ENCODE results near the gene FNDC3B. TPM values are rescaled to one million over a fixed set of nuclear protein-coding genes. Genes with fewer than 3 reads are reported as not detected.

Gene FNDC3B
- total and polyA plus RNA-seq, 9 of the 15 experiments (the other 6 are each of a cell fraction or from before 2014, with no cell fraction given): 7.0 to 35.8 (median 16.2) TPM

DNA sequence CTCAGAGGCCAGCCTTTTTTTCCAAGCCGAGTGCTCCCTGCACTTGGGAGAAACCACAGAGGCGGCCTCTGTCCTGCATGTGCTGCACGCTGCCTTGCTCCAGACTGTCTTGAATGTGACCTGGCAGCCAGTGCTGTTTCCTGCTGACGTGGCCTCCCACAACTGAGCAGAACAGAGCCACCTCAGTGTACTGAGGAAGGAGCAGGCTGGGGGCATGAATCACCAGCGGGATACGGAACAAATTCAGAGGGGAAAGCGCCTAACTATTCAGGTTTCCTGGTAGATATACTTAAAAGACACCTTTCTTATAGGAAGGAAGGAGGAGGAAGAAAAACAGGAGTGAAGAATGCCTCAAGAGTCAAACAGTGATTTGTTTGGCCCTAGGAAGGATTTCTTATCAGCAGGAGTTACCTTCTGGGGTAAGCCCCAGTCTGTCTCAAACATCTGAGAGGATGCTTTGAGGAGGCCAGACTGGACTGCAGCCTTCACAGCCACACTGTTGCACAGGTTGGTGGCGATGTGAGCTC is 114.0 kb downstream of the FNDC3B start (continued):
- TF ChIP-seq, protein P1, sequence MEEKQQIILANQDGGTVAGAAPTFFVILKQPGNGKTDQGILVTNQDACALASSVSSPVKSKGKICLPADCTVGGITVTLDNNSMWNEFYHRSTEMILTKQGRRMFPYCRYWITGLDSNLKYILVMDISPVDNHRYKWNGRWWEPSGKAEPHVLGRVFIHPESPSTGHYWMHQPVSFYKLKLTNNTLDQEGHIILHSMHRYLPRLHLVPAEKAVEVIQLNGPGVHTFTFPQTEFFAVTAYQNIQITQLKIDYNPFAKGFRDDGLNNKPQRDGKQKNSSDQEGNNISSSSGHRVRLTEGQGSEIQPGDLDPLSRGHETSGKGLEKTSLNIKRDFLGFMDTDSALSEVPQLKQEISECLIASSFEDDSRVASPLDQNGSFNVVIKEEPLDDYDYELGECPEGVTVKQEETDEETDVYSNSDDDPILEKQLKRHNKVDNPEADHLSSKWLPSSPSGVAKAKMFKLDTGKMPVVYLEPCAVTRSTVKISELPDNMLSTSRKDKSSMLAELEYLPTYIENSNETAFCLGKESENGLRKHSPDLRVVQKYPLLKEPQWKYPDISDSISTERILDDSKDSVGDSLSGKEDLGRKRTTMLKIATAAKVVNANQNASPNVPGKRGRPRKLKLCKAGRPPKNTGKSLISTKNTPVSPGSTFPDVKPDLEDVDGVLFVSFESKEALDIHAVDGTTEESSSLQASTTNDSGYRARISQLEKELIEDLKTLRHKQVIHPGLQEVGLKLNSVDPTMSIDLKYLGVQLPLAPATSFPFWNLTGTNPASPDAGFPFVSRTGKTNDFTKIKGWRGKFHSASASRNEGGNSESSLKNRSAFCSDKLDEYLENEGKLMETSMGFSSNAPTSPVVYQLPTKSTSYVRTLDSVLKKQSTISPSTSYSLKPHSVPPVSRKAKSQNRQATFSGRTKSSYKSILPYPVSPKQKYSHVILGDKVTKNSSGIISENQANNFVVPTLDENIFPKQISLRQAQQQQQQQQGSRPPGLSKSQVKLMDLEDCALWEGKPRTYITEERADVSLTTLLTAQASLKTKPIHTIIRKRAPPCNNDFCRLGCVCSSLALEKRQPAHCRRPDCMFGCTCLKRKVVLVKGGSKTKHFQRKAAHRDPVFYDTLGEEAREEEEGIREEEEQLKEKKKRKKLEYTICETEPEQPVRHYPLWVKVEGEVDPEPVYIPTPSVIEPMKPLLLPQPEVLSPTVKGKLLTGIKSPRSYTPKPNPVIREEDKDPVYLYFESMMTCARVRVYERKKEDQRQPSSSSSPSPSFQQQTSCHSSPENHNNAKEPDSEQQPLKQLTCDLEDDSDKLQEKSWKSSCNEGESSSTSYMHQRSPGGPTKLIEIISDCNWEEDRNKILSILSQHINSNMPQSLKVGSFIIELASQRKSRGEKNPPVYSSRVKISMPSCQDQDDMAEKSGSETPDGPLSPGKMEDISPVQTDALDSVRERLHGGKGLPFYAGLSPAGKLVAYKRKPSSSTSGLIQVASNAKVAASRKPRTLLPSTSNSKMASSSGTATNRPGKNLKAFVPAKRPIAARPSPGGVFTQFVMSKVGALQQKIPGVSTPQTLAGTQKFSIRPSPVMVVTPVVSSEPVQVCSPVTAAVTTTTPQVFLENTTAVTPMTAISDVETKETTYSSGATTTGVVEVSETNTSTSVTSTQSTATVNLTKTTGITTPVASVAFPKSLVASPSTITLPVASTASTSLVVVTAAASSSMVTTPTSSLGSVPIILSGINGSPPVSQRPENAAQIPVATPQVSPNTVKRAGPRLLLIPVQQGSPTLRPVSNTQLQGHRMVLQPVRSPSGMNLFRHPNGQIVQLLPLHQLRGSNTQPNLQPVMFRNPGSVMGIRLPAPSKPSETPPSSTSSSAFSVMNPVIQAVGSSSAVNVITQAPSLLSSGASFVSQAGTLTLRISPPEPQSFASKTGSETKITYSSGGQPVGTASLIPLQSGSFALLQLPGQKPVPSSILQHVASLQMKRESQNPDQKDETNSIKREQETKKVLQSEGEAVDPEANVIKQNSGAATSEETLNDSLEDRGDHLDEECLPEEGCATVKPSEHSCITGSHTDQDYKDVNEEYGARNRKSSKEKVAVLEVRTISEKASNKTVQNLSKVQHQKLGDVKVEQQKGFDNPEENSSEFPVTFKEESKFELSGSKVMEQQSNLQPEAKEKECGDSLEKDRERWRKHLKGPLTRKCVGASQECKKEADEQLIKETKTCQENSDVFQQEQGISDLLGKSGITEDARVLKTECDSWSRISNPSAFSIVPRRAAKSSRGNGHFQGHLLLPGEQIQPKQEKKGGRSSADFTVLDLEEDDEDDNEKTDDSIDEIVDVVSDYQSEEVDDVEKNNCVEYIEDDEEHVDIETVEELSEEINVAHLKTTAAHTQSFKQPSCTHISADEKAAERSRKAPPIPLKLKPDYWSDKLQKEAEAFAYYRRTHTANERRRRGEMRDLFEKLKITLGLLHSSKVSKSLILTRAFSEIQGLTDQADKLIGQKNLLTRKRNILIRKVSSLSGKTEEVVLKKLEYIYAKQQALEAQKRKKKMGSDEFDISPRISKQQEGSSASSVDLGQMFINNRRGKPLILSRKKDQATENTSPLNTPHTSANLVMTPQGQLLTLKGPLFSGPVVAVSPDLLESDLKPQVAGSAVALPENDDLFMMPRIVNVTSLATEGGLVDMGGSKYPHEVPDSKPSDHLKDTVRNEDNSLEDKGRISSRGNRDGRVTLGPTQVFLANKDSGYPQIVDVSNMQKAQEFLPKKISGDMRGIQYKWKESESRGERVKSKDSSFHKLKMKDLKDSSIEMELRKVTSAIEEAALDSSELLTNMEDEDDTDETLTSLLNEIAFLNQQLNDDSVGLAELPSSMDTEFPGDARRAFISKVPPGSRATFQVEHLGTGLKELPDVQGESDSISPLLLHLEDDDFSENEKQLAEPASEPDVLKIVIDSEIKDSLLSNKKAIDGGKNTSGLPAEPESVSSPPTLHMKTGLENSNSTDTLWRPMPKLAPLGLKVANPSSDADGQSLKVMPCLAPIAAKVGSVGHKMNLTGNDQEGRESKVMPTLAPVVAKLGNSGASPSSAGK (IDR thresholded peaks at IDR 0.05): peak; percentile 35; the same call in 1 of the 2 replicates
- TF ChIP-seq ZNF263 (CRISPR knock-in tag; IDR thresholded peaks at IDR 0.05; ENCODE audit: borderline replicate concordance) (peak; percentile 53; the same call in 1 of the 2 replicates), HDAC8 (tag; IDR thresholded peaks at IDR 0.05) (no peak), SP2 (IDR thresholded peaks at IDR 0.05; ENCODE audit: extremely low read depth, low read depth, low read length, poor library complexity, severe bottlenecking) (no peak), ZNF668 (CRISPR knock-in tag; IDR thresholded peaks at IDR 0.05) (no peak), TCF7 (IDR thresholded peaks at IDR 0.05; ENCODE audit: borderline replicate concordance) (no peak), ZNF316 (IDR thresholded peaks at IDR 0.05) (0 out of 2 replicates have a peak, but pooled peaks have one; percentile 3), TRIM24 (IDR thresholded peaks at IDR 0.05) (no peak)
- TF ChIP-seq, protein P2, sequence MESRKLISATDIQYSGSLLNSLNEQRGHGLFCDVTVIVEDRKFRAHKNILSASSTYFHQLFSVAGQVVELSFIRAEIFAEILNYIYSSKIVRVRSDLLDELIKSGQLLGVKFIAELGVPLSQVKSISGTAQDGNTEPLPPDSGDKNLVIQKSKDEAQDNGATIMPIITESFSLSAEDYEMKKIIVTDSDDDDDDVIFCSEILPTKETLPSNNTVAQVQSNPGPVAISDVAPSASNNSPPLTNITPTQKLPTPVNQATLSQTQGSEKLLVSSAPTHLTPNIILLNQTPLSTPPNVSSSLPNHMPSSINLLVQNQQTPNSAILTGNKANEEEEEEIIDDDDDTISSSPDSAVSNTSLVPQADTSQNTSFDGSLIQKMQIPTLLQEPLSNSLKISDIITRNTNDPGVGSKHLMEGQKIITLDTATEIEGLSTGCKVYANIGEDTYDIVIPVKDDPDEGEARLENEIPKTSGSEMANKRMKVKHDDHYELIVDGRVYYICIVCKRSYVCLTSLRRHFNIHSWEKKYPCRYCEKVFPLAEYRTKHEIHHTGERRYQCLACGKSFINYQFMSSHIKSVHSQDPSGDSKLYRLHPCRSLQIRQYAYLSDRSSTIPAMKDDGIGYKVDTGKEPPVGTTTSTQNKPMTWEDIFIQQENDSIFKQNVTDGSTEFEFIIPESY (CRISPR knock-in tag; IDR thresholded peaks at IDR 0.05): no peak; the same call in 1 of the 2 replicates
- TF ChIP-seq, protein P3, sequence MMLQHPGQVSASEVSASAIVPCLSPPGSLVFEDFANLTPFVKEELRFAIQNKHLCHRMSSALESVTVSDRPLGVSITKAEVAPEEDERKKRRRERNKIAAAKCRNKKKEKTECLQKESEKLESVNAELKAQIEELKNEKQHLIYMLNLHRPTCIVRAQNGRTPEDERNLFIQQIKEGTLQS (IDR thresholded peaks at IDR 0.05): 0 out of 2 replicates have a peak, but pooled peaks have one; percentile 22
- TF ChIP-seq, protein P3 (CRISPR knock-in tag; conservative IDR thresholded peaks at IDR 0.05): no peak
- TF ChIP-seq, protein P4, sequence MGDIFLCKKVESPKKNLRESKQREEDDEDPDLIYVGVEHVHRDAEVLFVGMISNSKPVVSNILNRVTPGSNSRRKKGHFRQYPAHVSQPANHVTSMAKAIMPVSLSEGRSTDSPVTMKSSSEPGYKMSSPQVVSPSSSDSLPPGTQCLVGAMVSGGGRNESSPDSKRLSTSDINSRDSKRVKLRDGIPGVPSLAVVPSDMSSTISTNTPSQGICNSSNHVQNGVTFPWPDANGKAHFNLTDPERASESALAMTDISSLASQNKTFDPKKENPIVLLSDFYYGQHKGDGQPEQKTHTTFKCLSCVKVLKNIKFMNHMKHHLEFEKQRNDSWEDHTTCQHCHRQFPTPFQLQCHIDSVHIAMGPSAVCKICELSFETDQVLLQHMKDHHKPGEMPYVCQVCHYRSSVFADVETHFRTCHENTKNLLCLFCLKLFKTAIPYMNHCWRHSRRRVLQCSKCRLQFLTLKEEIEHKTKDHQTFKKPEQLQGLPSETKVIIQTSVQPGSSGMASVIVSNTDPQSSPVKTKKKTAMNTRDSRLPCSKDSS (IDR thresholded peaks at IDR 0.05; ENCODE audit: low read depth, partially characterized antibody): no peak
